ENCODE data around the gene TTK.

TTK gene

GRCh38 chr6:80088637-80089036, 84.2 kb downstream of the TTK start:
- ChIA-PET CTCF (no interaction called here), POLR2A (no interaction called here)
- Histone ChIP-seq H3K9me3 (ENCODE audit: control insufficient read depth, insufficient read depth, low read depth, low read length) (no peaks in the 10 kb centered on the region), H3K4me1 (ENCODE audit: control insufficient read depth, insufficient read depth, low read length) (no peaks in the 10 kb centered on the region), H3K36me3 (ENCODE audit: control insufficient read depth in 2 of 2, insufficient read depth in 1 of 2, low read length in 2 of 2) (no peaks in the 10 kb centered on the region), H3K27ac (ENCODE audit: extremely low read depth, low read depth, low read length) (no peak overlapping the region), H3K4me3 (ENCODE audit: low read depth, low read length) (no peak overlapping the region)
- TF ChIP-seq GLIS2 (tag by site-specific recombination; IDR thresholded peaks at IDR 0.05), result no peak

- CTCF ChIA-PET, result interaction anchor here (7.4 kb wide), 1 partner anchor 142 kb away, joined by 72 read pairs; no protein-coding TSS in a partner anchor
Measured at GRCh38 chr6:80091506-80091905, 87.1 kb downstream of the TTK start.

More at GRCh38 chr6:80091506-80091905, 87.1 kb downstream of the TTK start:
- no peaks in the 10 kb centered on the region for H3K4me1 ChIP-seq (ENCODE audit: control insufficient read depth, insufficient read depth, low read length)
- TF ChIP-seq GLIS2 (tag by site-specific recombination; IDR thresholded peaks at IDR 0.05) (no peak), ZNF184 (tag by site-specific recombination; IDR thresholded peaks at IDR 0.05) (no peak), ZNF274 (IDR thresholded peaks at IDR 0.05; ENCODE audit: low read length) (no peak), ZNF274 (tag by site-specific recombination; IDR thresholded peaks at IDR 0.05; ENCODE audit: borderline replicate concordance) (no peak), ZNF302 (tag by site-specific recombination; IDR thresholded peaks at IDR 0.05; ENCODE audit: low read depth) (no peak), ZNF266 (tag by site-specific recombination; IDR thresholded peaks at IDR 0.05; ENCODE audit: low read depth) (no peak), KLF8 (tag by site-specific recombination; IDR thresholded peaks at IDR 0.05) (no peak), ZNF10 (tag by site-specific recombination; IDR thresholded peaks at IDR 0.05) (no peak), ZNF140 (tag by site-specific recombination; IDR thresholded peaks at IDR 0.05) (no peak)
- H3K9me3 ChIP-seq (ENCODE audit: control insufficient read depth, insufficient read depth, low read depth, low read length), result no peaks in the 10 kb centered on the region
- no peak overlapping the region for H3K4me3 ChIP-seq (ENCODE audit: low read depth, low read length)
- POLR2A ChIA-PET, result interaction anchor here (1.6 kb wide), 1 partner anchor 15 kb away, joined by 6 read pairs; the partner anchor contains the start of gene BCKDHB
- H3K36me3 ChIP-seq (ENCODE audit: control insufficient read depth in 2 of 2, insufficient read depth in 1 of 2, low read length in 2 of 2), result no peaks in the 10 kb centered on the region
- no peak overlapping the region for H3K27ac ChIP-seq (ENCODE audit: extremely low read depth, low read depth, low read length)

All from HEK293 (cell line).